ENCODE measurements around the gene RRBP1. TPM values are rescaled to one million over a fixed set of nuclear protein-coding genes. Genes with fewer than 3 reads are reported as not detected.
A peak's percentile ranks its signal among the peaks of the same experiment; 100 is the strongest.

The RRBP1 gene
- total RNA-seq, 1 donor from 2014 or later: 459 TPM

GRCh38 chr20:17642404-17643269, 39.4 kb downstream of the RRBP1 start:
- peak; percentile 62 for DNase-seq (ENCODE audit: low spot score)
- no peaks in the 10 kb centered on the region for H3K27me3 Mint-ChIP-seq (ENCODE audit: low read depth)
- H3K9me3 Mint-ChIP-seq (ENCODE audit: low read depth): no peaks in the 10 kb centered on the region
- no peak overlapping the region for H3K4me3 Mint-ChIP-seq (ENCODE audit: unreplicated experiment)
- peak overlapping the region; percentile 68 for H3K27ac Mint-ChIP-seq (ENCODE audit: unreplicated experiment)
- H3K4me1 Mint-ChIP-seq (ENCODE audit: low read depth): peaks cover 68% of the 10 kb centered on the region
- peaks cover 14% of the 10 kb centered on the region for H3K36me3 Mint-ChIP-seq (ENCODE audit: low read depth)
- TF ChIP-seq CTCF (IDR thresholded peaks at IDR 0.05): no peak

GRCh38 chr20:17641993-17642392, 40.0 kb downstream of the RRBP1 start:
- H3K36me3 Mint-ChIP-seq (ENCODE audit: low read depth): peaks cover 14% of the 10 kb centered on the region
- TF ChIP-seq CTCF (IDR thresholded peaks at IDR 0.05): no peak
- H3K4me3 Mint-ChIP-seq (ENCODE audit: unreplicated experiment): no peak overlapping the region
- H3K9me3 Mint-ChIP-seq (ENCODE audit: low read depth): no peaks in the 10 kb centered on the region
- no peaks in the 10 kb centered on the region for H3K27me3 Mint-ChIP-seq (ENCODE audit: low read depth)
- H3K4me1 Mint-ChIP-seq (ENCODE audit: low read depth): peaks cover 61% of the 10 kb centered on the region
- DNase-seq (ENCODE audit: low spot score): peak; percentile 66
- H3K27ac Mint-ChIP-seq (ENCODE audit: unreplicated experiment): peak overlapping the region; percentile 22

GRCh38 chr20:17641520-17641964, 40.5 kb downstream of the RRBP1 start:
- no peak for TF ChIP-seq CTCF (IDR thresholded peaks at IDR 0.05)
- H3K4me1 Mint-ChIP-seq (ENCODE audit: low read depth): peaks cover 57% of the 10 kb centered on the region
- no peaks in the 10 kb centered on the region for H3K9me3 Mint-ChIP-seq (ENCODE audit: low read depth)
- no peaks in the 10 kb centered on the region for H3K27me3 Mint-ChIP-seq (ENCODE audit: low read depth)
- peak; percentile 92 for DNase-seq (ENCODE audit: low spot score)
- no peak overlapping the region for H3K27ac Mint-ChIP-seq (ENCODE audit: unreplicated experiment)
- no peak overlapping the region for H3K4me3 Mint-ChIP-seq (ENCODE audit: unreplicated experiment)
- H3K36me3 Mint-ChIP-seq (ENCODE audit: low read depth): peaks cover 14% of the 10 kb centered on the region

- peaks cover 18% of the 10 kb centered on the region for H3K36me3 Mint-ChIP-seq (ENCODE audit: low read depth)
- H3K27ac Mint-ChIP-seq (ENCODE audit: unreplicated experiment): no peak overlapping the region
- no peaks in the 10 kb centered on the region for H3K9me3 Mint-ChIP-seq (ENCODE audit: low read depth)
- peaks cover 56% of the 10 kb centered on the region for H3K4me1 Mint-ChIP-seq (ENCODE audit: low read depth)
- no peaks in the 10 kb centered on the region for H3K27me3 Mint-ChIP-seq (ENCODE audit: low read depth)
- no peak overlapping the region for H3K4me3 Mint-ChIP-seq (ENCODE audit: unreplicated experiment)
- no peak for TF ChIP-seq CTCF (IDR thresholded peaks at IDR 0.05)
- DNase-seq (ENCODE audit: low spot score): peak; percentile 91
Measured at GRCh38 chr20:17640875-17641378, 41.1 kb downstream of the RRBP1 start.

- TF ChIP-seq CTCF (IDR thresholded peaks at IDR 0.05): no peak
- peak; percentile 66 for DNase-seq (ENCODE audit: low spot score)
- peaks cover 22% of the 10 kb centered on the region for H3K36me3 Mint-ChIP-seq (ENCODE audit: low read depth)
- peak overlapping the region; percentile 49 for H3K27ac Mint-ChIP-seq (ENCODE audit: unreplicated experiment)
- no peaks in the 10 kb centered on the region for H3K27me3 Mint-ChIP-seq (ENCODE audit: low read depth)
- H3K4me3 Mint-ChIP-seq (ENCODE audit: unreplicated experiment): no peak overlapping the region
- no peaks in the 10 kb centered on the region for H3K9me3 Mint-ChIP-seq (ENCODE audit: low read depth)
- peaks cover 50% of the 10 kb centered on the region for H3K4me1 Mint-ChIP-seq (ENCODE audit: low read depth)
Measured at GRCh38 chr20:17640146-17640874, 41.7 kb downstream of the RRBP1 start.
